ENCODE measurements around the gene SLC51B.

The SLC51B gene

DNA sequence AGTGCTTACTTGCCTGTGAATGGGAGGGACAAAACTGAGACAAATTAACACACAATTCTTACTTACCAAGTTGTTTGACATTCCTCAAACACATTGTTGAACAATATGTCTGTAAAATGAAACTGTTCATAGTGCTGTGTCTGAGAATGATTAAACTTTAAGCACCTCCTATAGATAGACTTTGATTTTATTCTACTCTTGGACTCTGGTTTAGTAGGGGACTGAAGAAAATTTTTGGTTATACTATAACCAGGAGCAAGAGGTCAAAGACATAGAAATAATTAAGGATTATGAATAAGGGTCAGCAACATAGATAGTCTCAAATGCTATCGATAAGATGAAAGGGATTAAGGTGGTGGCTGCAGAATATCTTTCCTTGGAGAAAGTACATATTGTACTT is 7.9 kb upstream of the SLC51B start:
- Histone ChIP-seq H3K9me3 (ENCODE audit: control insufficient read depth, insufficient read depth, low read length) (no peaks in the 10 kb centered on the region), H3K9me2 (replicated peaks; ENCODE audit: control insufficient read depth, low read length) (no peaks in the 10 kb centered on the region), H3K4me2 (ENCODE audit: low read length) (no peak overlapping the region), H3K36me3 (ENCODE audit: control insufficient read depth, low read length) (no peaks in the 10 kb centered on the region), H4K20me1 (ENCODE audit: control insufficient read depth, insufficient read depth, low read depth, low read length) (no peaks in the 10 kb centered on the region), H3K4me3 (ENCODE audit: low read length) (no peak overlapping the region), H3K79me2 (ENCODE audit: control insufficient read depth, low read length) (no peaks in the 10 kb centered on the region), H3K27ac (ENCODE audit: low read depth, low read length) (no peak overlapping the region), H3K27me3 (ENCODE audit: control insufficient read depth, low read length) (peaks cover 14% of the 10 kb centered on the region), H3K4me1 (ENCODE audit: control insufficient read depth, low read length) (peaks cover 16% of the 10 kb centered on the region), H3F3A (ENCODE audit: control insufficient read depth, insufficient read depth) (no peaks in the 10 kb centered on the region)
- TF ChIP-seq, protein P1, sequence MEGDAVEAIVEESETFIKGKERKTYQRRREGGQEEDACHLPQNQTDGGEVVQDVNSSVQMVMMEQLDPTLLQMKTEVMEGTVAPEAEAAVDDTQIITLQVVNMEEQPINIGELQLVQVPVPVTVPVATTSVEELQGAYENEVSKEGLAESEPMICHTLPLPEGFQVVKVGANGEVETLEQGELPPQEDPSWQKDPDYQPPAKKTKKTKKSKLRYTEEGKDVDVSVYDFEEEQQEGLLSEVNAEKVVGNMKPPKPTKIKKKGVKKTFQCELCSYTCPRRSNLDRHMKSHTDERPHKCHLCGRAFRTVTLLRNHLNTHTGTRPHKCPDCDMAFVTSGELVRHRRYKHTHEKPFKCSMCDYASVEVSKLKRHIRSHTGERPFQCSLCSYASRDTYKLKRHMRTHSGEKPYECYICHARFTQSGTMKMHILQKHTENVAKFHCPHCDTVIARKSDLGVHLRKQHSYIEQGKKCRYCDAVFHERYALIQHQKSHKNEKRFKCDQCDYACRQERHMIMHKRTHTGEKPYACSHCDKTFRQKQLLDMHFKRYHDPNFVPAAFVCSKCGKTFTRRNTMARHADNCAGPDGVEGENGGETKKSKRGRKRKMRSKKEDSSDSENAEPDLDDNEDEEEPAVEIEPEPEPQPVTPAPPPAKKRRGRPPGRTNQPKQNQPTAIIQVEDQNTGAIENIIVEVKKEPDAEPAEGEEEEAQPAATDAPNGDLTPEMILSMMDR (IDR thresholded peaks at IDR 0.05; ENCODE audit: low read depth, low read length, poor library complexity, severe bottlenecking), result no peak
- TF ChIP-seq EZH2phosphoT487 (IDR thresholded peaks at IDR 0.05; ENCODE audit: borderline replicate concordance, low read length), result no peak

DNA sequence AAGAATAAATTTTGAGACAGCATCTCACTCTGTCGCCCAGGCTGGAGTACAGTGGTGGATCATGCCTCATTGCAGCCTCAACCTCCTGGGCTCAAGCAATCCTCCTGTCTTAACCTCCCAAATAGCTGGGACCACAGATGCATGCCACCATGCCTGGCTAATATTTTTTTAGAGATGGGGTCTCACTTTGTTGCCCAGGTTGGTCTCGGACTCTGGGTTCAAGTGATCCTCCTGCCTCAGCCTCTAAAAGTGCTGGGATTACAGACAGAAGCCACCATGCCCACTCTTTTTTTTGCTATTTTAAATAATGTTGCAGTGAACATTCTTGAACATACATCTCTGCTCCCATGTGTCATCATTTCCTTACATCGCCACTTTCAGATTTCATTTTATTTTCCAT is 6.8 kb upstream of the SLC51B start:
- no peaks in the 10 kb centered on the region for H3K9me2 ChIP-seq (replicated peaks; ENCODE audit: control insufficient read depth, low read length)
- peaks cover 9% of the 10 kb centered on the region for H3K27me3 ChIP-seq (ENCODE audit: control insufficient read depth, low read length)
- no peak overlapping the region for H3K27ac ChIP-seq (ENCODE audit: low read depth, low read length)
- H3K4me1 ChIP-seq (ENCODE audit: control insufficient read depth, low read length), result peaks cover 7% of the 10 kb centered on the region
- no peaks in the 10 kb centered on the region for H3K9me3 ChIP-seq (ENCODE audit: control insufficient read depth, insufficient read depth, low read length)
- TF ChIP-seq EZH2phosphoT487 (IDR thresholded peaks at IDR 0.05; ENCODE audit: borderline replicate concordance, low read length), result no peak
- TF ChIP-seq, protein P1 (IDR thresholded peaks at IDR 0.05; ENCODE audit: low read depth, low read length, poor library complexity, severe bottlenecking), result no peak
- no peaks in the 10 kb centered on the region for H3K36me3 ChIP-seq (ENCODE audit: control insufficient read depth, low read length)
- no peaks in the 10 kb centered on the region for H3K79me2 ChIP-seq (ENCODE audit: control insufficient read depth, low read length)
- H3K4me3 ChIP-seq (ENCODE audit: low read length), result no peak overlapping the region
- H4K20me1 ChIP-seq (ENCODE audit: control insufficient read depth, insufficient read depth, low read depth, low read length), result no peaks in the 10 kb centered on the region
- no peak overlapping the region for H3K4me2 ChIP-seq (ENCODE audit: low read length)
- no peaks in the 10 kb centered on the region for H3F3A ChIP-seq (ENCODE audit: control insufficient read depth, insufficient read depth)

DNA sequence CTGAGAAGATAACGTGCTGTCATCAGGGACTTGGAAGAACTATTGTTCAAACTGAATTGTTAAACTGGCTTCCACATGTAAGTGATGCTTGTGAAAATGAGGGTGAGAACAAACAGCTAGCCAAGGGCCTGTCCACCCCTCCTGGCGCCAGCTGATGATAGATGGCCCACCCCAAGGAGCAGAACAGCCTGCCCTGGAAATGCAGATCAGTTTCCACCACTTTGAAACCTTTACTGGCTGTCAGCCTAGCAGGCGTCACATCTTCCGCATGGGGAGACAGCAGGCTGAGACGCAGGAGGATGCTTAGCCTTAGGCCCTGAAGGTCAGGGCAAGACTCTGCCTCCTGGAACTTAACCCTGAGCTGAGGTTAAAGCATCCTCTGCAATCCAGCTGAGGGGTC is 6.4 kb upstream of the SLC51B start:
- TF ChIP-seq, protein P1 (IDR thresholded peaks at IDR 0.05; ENCODE audit: low read depth, low read length, poor library complexity, severe bottlenecking), result no peak
- TF ChIP-seq EZH2phosphoT487 (IDR thresholded peaks at IDR 0.05; ENCODE audit: borderline replicate concordance, low read length), result no peak
- no peak overlapping the region for H3K27ac ChIP-seq (ENCODE audit: low read depth, low read length)
- no peaks in the 10 kb centered on the region for H3K79me2 ChIP-seq (ENCODE audit: control insufficient read depth, low read length)
- no peaks in the 10 kb centered on the region for H3K36me3 ChIP-seq (ENCODE audit: control insufficient read depth, low read length)
- peaks cover 9% of the 10 kb centered on the region for H3K27me3 ChIP-seq (ENCODE audit: control insufficient read depth, low read length)
- no peaks in the 10 kb centered on the region for H3K9me3 ChIP-seq (ENCODE audit: control insufficient read depth, insufficient read depth, low read length)
- peaks cover 3% of the 10 kb centered on the region; the same call in 1 of the 2 replicates for H3K4me1 ChIP-seq (ENCODE audit: control insufficient read depth, low read length)
- no peak overlapping the region for H3K4me2 ChIP-seq (ENCODE audit: low read length)
- H3K9me2 ChIP-seq (replicated peaks; ENCODE audit: control insufficient read depth, low read length), result no peaks in the 10 kb centered on the region
- H3K4me3 ChIP-seq (ENCODE audit: low read length), result no peak overlapping the region
- no peaks in the 10 kb centered on the region for H4K20me1 ChIP-seq (ENCODE audit: control insufficient read depth, insufficient read depth, low read depth, low read length)
- H3F3A ChIP-seq (ENCODE audit: control insufficient read depth, insufficient read depth), result no peaks in the 10 kb centered on the region

DNA sequence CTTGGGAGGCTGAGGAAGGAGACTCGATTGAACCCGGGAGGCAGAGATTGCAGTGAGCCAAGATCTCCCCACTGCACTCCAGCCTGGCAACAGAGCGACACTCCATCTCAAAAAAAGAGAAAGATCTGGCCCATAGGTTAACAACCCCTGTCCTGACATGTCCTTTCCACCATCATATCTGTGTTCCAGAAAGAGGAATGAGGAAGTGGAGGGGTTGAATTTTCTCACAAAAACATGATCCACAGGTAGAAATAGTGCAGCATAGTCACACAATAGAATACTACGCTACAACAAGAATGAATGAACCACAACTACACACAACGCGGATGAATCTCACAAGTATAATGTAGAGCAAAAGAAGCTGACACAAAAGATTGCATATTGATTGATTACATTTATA is 4.7 kb upstream of the SLC51B start:
- Histone ChIP-seq H3K4me3 (ENCODE audit: low read length) (no peak overlapping the region), H3K36me3 (ENCODE audit: control insufficient read depth, low read length) (no peaks in the 10 kb centered on the region), H4K20me1 (ENCODE audit: control insufficient read depth, insufficient read depth, low read depth, low read length) (no peaks in the 10 kb centered on the region), H3K4me1 (ENCODE audit: control insufficient read depth, low read length) (no peaks in the 10 kb centered on the region), H3K27me3 (ENCODE audit: control insufficient read depth, low read length) (peaks cover 9% of the 10 kb centered on the region), H3K9me3 (ENCODE audit: control insufficient read depth, insufficient read depth, low read length) (no peaks in the 10 kb centered on the region), H3K79me2 (ENCODE audit: control insufficient read depth, low read length) (no peaks in the 10 kb centered on the region), H3F3A (ENCODE audit: control insufficient read depth, insufficient read depth) (no peaks in the 10 kb centered on the region), H3K27ac (ENCODE audit: low read depth, low read length) (no peak overlapping the region), H3K4me2 (ENCODE audit: low read length) (no peak overlapping the region), H3K9me2 (replicated peaks; ENCODE audit: control insufficient read depth, low read length) (no peaks in the 10 kb centered on the region)
- TF ChIP-seq, protein P1 (IDR thresholded peaks at IDR 0.05; ENCODE audit: low read depth, low read length, poor library complexity, severe bottlenecking), result no peak
- TF ChIP-seq EZH2phosphoT487 (IDR thresholded peaks at IDR 0.05; ENCODE audit: borderline replicate concordance, low read length), result no peak
